ENCODE results near the gene ANKMY2. TPM values are rescaled to one million over a fixed set of nuclear protein-coding genes. Genes with fewer than 3 reads are reported as not detected.
A peak's percentile ranks its signal among the peaks of the same experiment; 100 is the strongest.

Gene ANKMY2
- total and polyA plus RNA-seq, 7 donors: 11.9 to 21.1 (median 16.4) TPM

- peaks cover 0 to 18% (median 12%) of the 10 kb centered on the region in 4 donors for H3K4me1 ChIP-seq
- intact Hi-C loops (cut with DNase I): no loop called here
- no peak for DNase-seq
- H3K36me3 ChIP-seq: no peaks in the 10 kb centered on the region
- H3K4me3 ChIP-seq: no peak overlapping the region
- 81 to 93% methylated on average over 2 of the region's 2 CpGs for WGBS, 2 donors
- peak overlapping the region in 1 of 4 donors; percentile 38 for H3K27ac ChIP-seq
- no peaks in the 10 kb centered on the region for H3K9me3 ChIP-seq
- TF ChIP-seq POLR2A (IDR thresholded peaks at IDR 0.05) (no peak), EP300 (IDR thresholded peaks at IDR 0.05) (no peak), CTCF (IDR thresholded peaks at IDR 0.05) (no peak), POLR2AphosphoS5 (IDR thresholded peaks at IDR 0.05) (no peak)
- H3K27me3 ChIP-seq: no peaks in the 10 kb centered on the region
Measured at GRCh38 chr7:16650266-16650665, 4.7 kb upstream of the ANKMY2 start.

GRCh38 chr7:16649196-16649595 is 3.6 kb upstream of the ANKMY2 start:
- TF ChIP-seq POLR2A (IDR thresholded peaks at IDR 0.05) (no peak), POLR2AphosphoS5 (IDR thresholded peaks at IDR 0.05) (no peak), CTCF (IDR thresholded peaks at IDR 0.05) (no peak), EP300 (IDR thresholded peaks at IDR 0.05) (no peak)
- no peak for DNase-seq
- peak overlapping the region in 1 of 4 donors; percentile 92 for H3K27ac ChIP-seq
- no peak overlapping the region for H3K4me3 ChIP-seq
- peaks cover 0 to 23% (median 15%) of the 10 kb centered on the region in 4 donors for H3K4me1 ChIP-seq
- no peaks in the 10 kb centered on the region for H3K36me3 ChIP-seq
- intact Hi-C loops (cut with DNase I): loop anchor here (10.0 kb wide), 1 partner anchor 224 kb away; the partner anchor contains the start of gene CRPPA
- WGBS, 2 donors: 85 to 89% methylated on average over 1 of the region's 1 CpG
- H3K27me3 ChIP-seq: no peaks in the 10 kb centered on the region
- no peaks in the 10 kb centered on the region for H3K9me3 ChIP-seq

- intact Hi-C loops (cut with DNase I): loop anchor here (10.0 kb wide), 1 partner anchor 224 kb away; the partner anchor contains the start of gene CRPPA
- DNase-seq: no peak
- no peak overlapping the region for H3K4me3 ChIP-seq
- peaks cover 0 to 30% (median 21%) of the 10 kb centered on the region in 4 donors for H3K4me1 ChIP-seq
- TF ChIP-seq CTCF (IDR thresholded peaks at IDR 0.05): no peak
- no peak for TF ChIP-seq EP300 (IDR thresholded peaks at IDR 0.05)
- no peak for TF ChIP-seq POLR2A (IDR thresholded peaks at IDR 0.05)
- TF ChIP-seq POLR2AphosphoS5 (IDR thresholded peaks at IDR 0.05): no peak
- H3K9me3 ChIP-seq: no peaks in the 10 kb centered on the region
- no peaks in the 10 kb centered on the region for H3K36me3 ChIP-seq
- peak overlapping the region; percentile 2 to 94 (median 93) for H3K27ac ChIP-seq
- WGBS, 2 donors: 23 to 58% methylated on average over 1 of the region's 1 CpG
- no peaks in the 10 kb centered on the region for H3K27me3 ChIP-seq
Measured at GRCh38 chr7:16648551-16648950, 3.0 kb upstream of the ANKMY2 start.

- peaks cover 0 to 40% (median 30%) of the 10 kb centered on the region in 4 donors for H3K4me1 ChIP-seq
Measured at GRCh38 chr7:16647435-16647960, 1.9 kb upstream of the ANKMY2 start.

More at GRCh38 chr7:16647435-16647960, 1.9 kb upstream of the ANKMY2 start:
- H3K27ac ChIP-seq: peak overlapping the region; percentile 92 to 95 (median 94)
- no peak for DNase-seq
- no peaks in the 10 kb centered on the region for H3K9me3 ChIP-seq
- 19 to 30% methylated on average over 2 of the region's 2 CpGs for WGBS, 2 donors
- H3K36me3 ChIP-seq: no peaks in the 10 kb centered on the region
- intact Hi-C loops (cut with DNase I): loop anchor here (10.0 kb wide), 1 partner anchor 223 kb away; the partner anchor contains the start of gene CRPPA
- H3K27me3 ChIP-seq: no peaks in the 10 kb centered on the region
- no peak for TF ChIP-seq POLR2A (IDR thresholded peaks at IDR 0.05)
- no peak for TF ChIP-seq EP300 (IDR thresholded peaks at IDR 0.05)
- TF ChIP-seq POLR2AphosphoS5 (IDR thresholded peaks at IDR 0.05): no peak
- TF ChIP-seq CTCF (IDR thresholded peaks at IDR 0.05): no peak
- peak overlapping the region in 3 of 4 donors; percentile 75 to 99 (median 87) for H3K4me3 ChIP-seq

All from sigmoid colon (tissue), 7 donors.